PFSK-1 (cell line): ENCODE results near the gene SLCO3A1.

Source experiments
- FOXP2 ChIP-seq: optimal IDR thresholded peaks from 2 replicates; pipeline ENCODE3; 2011; ENCODE audit warnings: borderline replicate concordance, control low read depth, inconsistent platforms; ENCODE audit not compliant: insufficient read depth; ENCODE audit errors: extremely low read length, extremely low read depth
- POLR2AphosphoS5 ChIP-seq: IDR thresholded peaks from 2 replicates; pipeline ENCODE4 v1.6.1; 2012; ENCODE audit warnings: low read depth, mild to moderate bottlenecking, control low read depth, low read length, moderate library complexity
- SIN3A ChIP-seq: IDR thresholded peaks from 2 replicates; pipeline ENCODE4 v1.6.1; 2012; ENCODE audit warnings: mild to moderate bottlenecking, low read length, moderate library complexity, borderline replicate concordance; ENCODE audit not compliant: insufficient read depth
- TAF1 ChIP-seq: IDR thresholded peaks from 2 replicates; pipeline ENCODE4 v1.6.1; 2012; ENCODE audit warnings: low read length, control low read depth, borderline replicate concordance; ENCODE audit not compliant: insufficient read depth
- TF ChIP-seq, protein P1 (sequence below), 2 experiments: IDR thresholded peaks; 2 replicates each; pipeline versions ENCODE4 v1.6.1 to v1.8.0; 2011 to 2012; ENCODE audit warnings: low read depth in 2 of 2, low read length in 2 of 2, control low read depth in 1 of 2, inconsistent platforms in 1 of 2, mild to moderate bottlenecking in 1 of 2, moderate library complexity in 1 of 2; ENCODE audit not compliant: insufficient read depth in 1 of 2

DNA sequence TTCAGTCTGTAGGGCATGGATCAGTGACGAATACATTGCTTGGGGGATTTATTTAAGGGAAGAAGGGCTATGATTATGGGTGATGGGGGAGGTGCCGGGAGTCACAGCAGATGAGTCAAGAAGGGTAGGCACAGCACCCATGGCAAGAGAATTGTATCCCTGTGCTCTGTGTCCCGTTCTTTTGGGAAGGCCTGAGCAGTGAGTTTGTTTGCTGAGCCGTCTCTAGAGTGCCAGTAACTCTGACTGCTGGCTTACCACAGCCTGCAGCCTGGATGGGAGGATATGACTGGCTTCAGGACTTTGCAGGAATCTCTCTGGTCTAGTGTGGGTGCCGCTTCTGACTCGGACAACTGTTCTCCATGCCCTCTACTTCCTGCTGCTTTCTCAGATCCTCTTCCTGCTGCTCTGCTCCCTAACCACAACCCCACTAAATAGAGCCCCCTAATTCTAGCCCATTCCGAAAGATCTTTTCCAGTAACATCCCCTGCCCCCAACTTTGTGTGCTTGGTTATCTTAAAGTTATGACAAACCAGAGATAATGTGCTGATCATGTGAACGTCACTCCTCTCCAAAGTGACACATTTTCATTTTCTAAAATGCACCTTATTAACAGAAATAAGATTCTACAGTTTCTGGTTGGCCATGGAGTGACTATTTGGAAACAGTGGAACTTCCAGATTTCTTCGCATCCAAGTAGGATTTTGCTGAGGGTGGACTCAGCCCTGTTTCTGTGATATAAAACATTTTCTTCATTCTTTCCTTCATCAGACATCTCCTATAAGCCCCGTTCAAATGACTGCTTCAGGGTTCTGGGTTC is 239.0 kb downstream of the SLCO3A1 start:
- TF ChIP-seq POLR2AphosphoS5, result no peak
- no peak for TF ChIP-seq TAF1
- TF ChIP-seq, protein P1, sequence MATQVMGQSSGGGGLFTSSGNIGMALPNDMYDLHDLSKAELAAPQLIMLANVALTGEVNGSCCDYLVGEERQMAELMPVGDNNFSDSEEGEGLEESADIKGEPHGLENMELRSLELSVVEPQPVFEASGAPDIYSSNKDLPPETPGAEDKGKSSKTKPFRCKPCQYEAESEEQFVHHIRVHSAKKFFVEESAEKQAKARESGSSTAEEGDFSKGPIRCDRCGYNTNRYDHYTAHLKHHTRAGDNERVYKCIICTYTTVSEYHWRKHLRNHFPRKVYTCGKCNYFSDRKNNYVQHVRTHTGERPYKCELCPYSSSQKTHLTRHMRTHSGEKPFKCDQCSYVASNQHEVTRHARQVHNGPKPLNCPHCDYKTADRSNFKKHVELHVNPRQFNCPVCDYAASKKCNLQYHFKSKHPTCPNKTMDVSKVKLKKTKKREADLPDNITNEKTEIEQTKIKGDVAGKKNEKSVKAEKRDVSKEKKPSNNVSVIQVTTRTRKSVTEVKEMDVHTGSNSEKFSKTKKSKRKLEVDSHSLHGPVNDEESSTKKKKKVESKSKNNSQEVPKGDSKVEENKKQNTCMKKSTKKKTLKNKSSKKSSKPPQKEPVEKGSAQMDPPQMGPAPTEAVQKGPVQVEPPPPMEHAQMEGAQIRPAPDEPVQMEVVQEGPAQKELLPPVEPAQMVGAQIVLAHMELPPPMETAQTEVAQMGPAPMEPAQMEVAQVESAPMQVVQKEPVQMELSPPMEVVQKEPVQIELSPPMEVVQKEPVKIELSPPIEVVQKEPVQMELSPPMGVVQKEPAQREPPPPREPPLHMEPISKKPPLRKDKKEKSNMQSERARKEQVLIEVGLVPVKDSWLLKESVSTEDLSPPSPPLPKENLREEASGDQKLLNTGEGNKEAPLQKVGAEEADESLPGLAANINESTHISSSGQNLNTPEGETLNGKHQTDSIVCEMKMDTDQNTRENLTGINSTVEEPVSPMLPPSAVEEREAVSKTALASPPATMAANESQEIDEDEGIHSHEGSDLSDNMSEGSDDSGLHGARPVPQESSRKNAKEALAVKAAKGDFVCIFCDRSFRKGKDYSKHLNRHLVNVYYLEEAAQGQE (IDR thresholded peaks at IDR 0.05; ENCODE audit: insufficient read depth in 1 of 2, low read depth in 2 of 2, low read length in 2 of 2), result no peak
- TF ChIP-seq SIN3A, result no peak
- TF ChIP-seq FOXP2, result no peak
